Trophoblast cell (in vitro differentiated cells and primary cell): Measurements from ENCODE around the gene FARP2.

Experiments
- DNase-seq, 2 donors: peaks; one replicate each; pipeline ENCODE4 v3.0.0-alpha.2; 2016
- H2AFZ ChIP-seq: 2 replicates; pipeline ENCODE4 v1.6.1; 2013; ENCODE audit warnings: low read length, moderate library complexity, mild to moderate bottlenecking; ENCODE audit not compliant: insufficient read depth, poor library complexity
- H2AK5ac ChIP-seq: 2 replicates; pipeline ENCODE4 v1.6.1; 2013; ENCODE audit warnings: mild to moderate bottlenecking, low read length
- H2BK120ac ChIP-seq: 2 replicates; pipeline ENCODE4 v1.6.1; 2013; ENCODE audit warnings: low read length, mild to moderate bottlenecking, moderate library complexity; ENCODE audit not compliant: insufficient read depth, poor library complexity
- H2BK12ac ChIP-seq: 2 replicates; pipeline ENCODE4 v1.6.1; 2013; ENCODE audit warnings: mild to moderate bottlenecking, low read length, moderate library complexity
- H2BK5ac ChIP-seq: 2 replicates; pipeline ENCODE4 v1.6.1; 2013; ENCODE audit warnings: low read length, low read depth, moderate library complexity, mild to moderate bottlenecking; ENCODE audit not compliant: poor library complexity
- H3K14ac ChIP-seq: 2 replicates; pipeline ENCODE4 v1.6.1; 2013; ENCODE audit warnings: mild to moderate bottlenecking, low read length
- H3K18ac ChIP-seq: 2 replicates; pipeline ENCODE4 v1.6.1; 2013; ENCODE audit warnings: mild to moderate bottlenecking, low read length
- H3K23ac ChIP-seq: 2 replicates; pipeline ENCODE4 v1.6.1; 2013; ENCODE audit warnings: low read length
- H3K27ac ChIP-seq: 2 replicates; pipeline ENCODE4 v1.5.1; 2013; ENCODE audit warnings: low read depth, mild to moderate bottlenecking, inconsistent platforms, low read length, moderate library complexity
- H3K27me3 ChIP-seq: 2 replicates; pipeline ENCODE4 v1.6.1; 2013; ENCODE audit warnings: inconsistent platforms, mild to moderate bottlenecking, low read length, moderate library complexity; ENCODE audit not compliant: insufficient read depth
- H3K36me3 ChIP-seq, 2 experiments: 1 replicate in 1 of 2; 2 replicates in 1 of 2; pipeline ENCODE4 v1.6.1; 2013; ENCODE audit warnings: low read length in 2 of 2, mild to moderate bottlenecking in 2 of 2, moderate library complexity in 1 of 2; ENCODE audit not compliant: insufficient read depth in 2 of 2, control insufficient read depth in 1 of 2
- H3K4ac ChIP-seq: 2 replicates; pipeline ENCODE4 v1.6.1; 2013; ENCODE audit warnings: low read depth, mild to moderate bottlenecking, low read length, moderate library complexity
- H3K4me1 ChIP-seq, 2 experiments: 1 replicate in 1 of 2; 2 replicates in 1 of 2; pipeline ENCODE4 v1.6.1; 2013; ENCODE audit warnings: low read length in 2 of 2, mild to moderate bottlenecking in 2 of 2, moderate library complexity in 1 of 2; ENCODE audit not compliant: insufficient read depth in 2 of 2, control insufficient read depth in 1 of 2
- H3K4me2 ChIP-seq: 2 replicates; pipeline ENCODE4 v1.6.1; 2013; ENCODE audit warnings: inconsistent platforms, mild to moderate bottlenecking, low read length, moderate library complexity
- H3K4me3 ChIP-seq: 2 replicates; pipeline ENCODE4 v1.5.1; 2013; ENCODE audit warnings: mild to moderate bottlenecking, low read depth, low read length, inconsistent platforms
- H3K79me1 ChIP-seq: one replicate; pipeline ENCODE4 v1.6.1; 2013; ENCODE audit warnings: low read length
- H3K79me2 ChIP-seq: 2 replicates; pipeline ENCODE4 v1.6.1; 2013; ENCODE audit warnings: low read length, mild to moderate bottlenecking; ENCODE audit not compliant: control insufficient read depth, insufficient read depth, poor library complexity
- H3K9ac ChIP-seq: 2 replicates; pipeline ENCODE4 v1.6.1; 2013; ENCODE audit warnings: mild to moderate bottlenecking, low read length
- H3K9me3 ChIP-seq: 2 replicates; pipeline ENCODE4 v1.6.1; 2013; ENCODE audit warnings: low read depth, mild to moderate bottlenecking, control low read depth, inconsistent platforms, low read length; ENCODE audit not compliant: insufficient read depth
- H4K12ac ChIP-seq: 2 replicates; pipeline ENCODE4 v1.6.1; 2013; ENCODE audit warnings: low read depth, mild to moderate bottlenecking, low read length, moderate library complexity
- H4K8ac ChIP-seq: 2 replicates; pipeline ENCODE4 v1.6.1; 2013; ENCODE audit warnings: low read depth, mild to moderate bottlenecking, low read length, moderate library complexity
- H4K91ac ChIP-seq: one replicate; pipeline ENCODE4 v1.6.1; 2013; ENCODE audit warnings: low read depth, mild to moderate bottlenecking, low read length, moderate library complexity
- WGBS: extraction: QIAGEN DNeasy Blood & Tissue Kit; methylation state at CpG from one replicate; pipeline ENCODE4 v1.1.7; 2013; ENCODE audit warnings: missing lambda C conversion rate; ENCODE audit not compliant: insufficient read length, insufficient coverage; ENCODE audit errors: extremely low coverage; 5-methylcytosine and 5-hydroxymethylcytosine counted together

FARP2 gene

DNA sequence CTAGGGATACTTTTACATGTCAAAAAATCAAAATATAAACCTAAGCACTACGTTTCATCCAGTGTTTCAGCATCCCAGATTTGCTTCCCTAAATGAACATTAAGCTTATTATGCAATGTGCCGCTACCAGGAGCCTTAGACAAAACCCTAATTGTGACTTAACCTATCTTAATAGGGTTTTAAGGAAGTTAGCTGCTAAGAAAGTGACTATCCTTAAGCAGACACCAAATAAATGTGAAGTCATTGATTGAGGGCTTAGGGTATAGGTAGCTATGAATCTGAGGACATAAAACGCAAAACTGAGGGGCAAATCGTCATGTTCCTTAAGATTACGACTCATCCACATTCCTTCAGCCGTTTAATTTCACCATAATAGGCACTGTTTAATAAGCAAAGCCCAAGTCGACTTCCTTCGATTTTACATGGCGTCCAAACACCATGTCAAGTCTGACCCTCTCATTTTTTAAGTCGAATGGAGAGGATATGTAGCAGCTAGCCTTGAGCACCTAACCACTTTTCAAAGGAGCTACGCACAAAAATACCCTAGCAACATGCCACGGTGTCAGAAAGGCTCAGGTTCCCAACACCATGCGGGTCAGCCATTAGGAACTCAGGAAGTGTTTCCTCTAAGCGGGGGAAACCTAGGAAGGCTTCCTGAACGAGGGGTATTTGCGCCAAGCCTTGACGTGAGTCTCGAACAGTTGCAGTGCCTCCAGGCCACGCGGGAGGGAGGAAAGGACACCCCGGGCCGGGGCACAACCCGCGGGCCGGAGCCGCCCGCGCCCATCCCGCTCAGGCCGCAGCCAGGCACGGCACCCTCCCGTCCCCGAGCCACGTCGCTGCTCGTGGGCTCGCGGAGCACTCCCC, 41.6 kb upstream of the FARP2 start:
- Histone ChIP-seq H2BK120ac (peak overlapping the region; percentile 96), H3K9ac (peak overlapping the region; percentile 99), H3K27ac (peak overlapping the region; percentile 95), H3K9me3 (no peaks in the 10 kb centered on the region), H3K18ac (peak overlapping the region; percentile 92), H3K4me1 (peaks cover 2 to 13% of the 10 kb centered on the region in 2 experiments), H2AK5ac (peak overlapping the region; percentile 94), H3K36me3 (no peaks in the 10 kb centered on the region), H3K4me3 (peak overlapping the region; percentile 97), H4K91ac (peak overlapping the region; percentile 99), H2AFZ (peak overlapping the region; percentile 59), H2BK12ac (no peak overlapping the region), H3K27me3 (no peaks in the 10 kb centered on the region), H4K12ac (peak overlapping the region; percentile 96), H2BK5ac (peak overlapping the region; percentile 96), H3K23ac (peak overlapping the region; percentile 20), H4K8ac (peak overlapping the region; percentile 97), H3K79me1 (peaks cover 16% of the 10 kb centered on the region), H3K14ac (peak overlapping the region; percentile 97), H3K4me2 (peak overlapping the region; percentile 92), H3K4ac (peak overlapping the region; percentile 97), H3K79me2 (peaks cover 42% of the 10 kb centered on the region)
- DNase-seq = peak; percentile 81 to 92
- WGBS = no CpG with 5 or more reads among the region's 38 CpGs

DNA sequence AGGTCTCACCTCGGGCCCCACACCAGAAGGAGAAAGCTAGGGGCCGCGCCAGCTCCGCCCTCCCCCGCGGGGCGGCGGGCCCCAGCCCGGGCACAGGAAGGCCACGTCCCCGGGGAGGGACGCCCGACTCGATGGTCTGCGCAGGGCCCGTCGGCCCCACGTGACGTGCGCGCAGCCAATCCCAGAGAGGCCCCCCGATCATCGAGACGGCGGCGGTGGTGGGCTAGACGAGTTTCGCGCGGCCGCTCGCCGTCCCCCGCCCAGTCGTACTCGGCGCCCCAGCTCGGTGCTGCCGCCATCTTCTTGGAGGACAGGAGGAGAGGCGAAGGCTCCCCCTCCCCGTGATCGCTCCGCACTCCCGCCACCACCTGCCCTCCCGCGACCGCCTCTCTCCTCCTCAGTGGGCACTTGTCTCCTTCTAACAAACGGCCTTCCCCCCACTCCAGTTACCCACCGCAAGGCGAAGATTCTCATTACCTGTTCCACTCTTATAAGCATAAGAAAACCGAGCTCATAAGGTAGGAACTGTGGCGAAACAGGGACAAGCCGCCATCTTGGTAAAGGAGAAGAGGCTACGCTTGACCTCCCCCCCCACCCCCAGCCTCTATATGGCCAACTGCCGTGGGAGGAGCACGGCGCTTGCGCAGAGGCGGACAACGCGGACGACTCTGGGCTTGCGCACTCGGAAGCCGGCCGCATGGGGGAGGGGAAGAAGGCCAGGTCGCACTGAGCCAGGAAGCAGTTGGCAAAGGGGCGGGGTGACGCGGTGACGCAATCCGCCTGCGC, 40.8 kb upstream of the FARP2 start, which contains the start of gene HDLBP:
HDLBP (minus strand) TSS at position 580 of the 786 bp plus-strand sequence. CDS start 48,803 bp downstream, outside the sequence.
- peak; percentile 100 for DNase-seq
- peak within 1 kb of the TSS; percentile 100 for H3K14ac ChIP-seq
- no CpG with 5 or more reads among the region's 73 CpGs for WGBS
- peak within 1 kb of the TSS; percentile 20 for H3K23ac ChIP-seq
- peak within 1 kb of the TSS; percentile 97 for H4K8ac ChIP-seq
- peak within 1 kb of the TSS; percentile 95 for H3K27ac ChIP-seq
- peak within 1 kb of the TSS; percentile 80 for H2AFZ ChIP-seq
- peak within 1 kb of the TSS; percentile 100 for H3K4ac ChIP-seq
- peak within 1 kb of the TSS; percentile 99 for H3K4me3 ChIP-seq
- H3K18ac ChIP-seq = peak within 1 kb of the TSS; percentile 97
- peak within 1 kb of the TSS; percentile 99 for H4K91ac ChIP-seq
- peak within 1 kb of the TSS; percentile 99 for H3K9ac ChIP-seq
- peaks cover 39% of the 10 kb centered on the region for H3K79me2 ChIP-seq
- peak within 1 kb of the TSS; percentile 77 for H2BK12ac ChIP-seq
- H2BK120ac ChIP-seq = peak within 1 kb of the TSS; percentile 96
- H4K12ac ChIP-seq = peak within 1 kb of the TSS; percentile 98
- H3K4me1 ChIP-seq = peaks cover 0 to 11% of the 10 kb centered on the region in 2 experiments
- H3K27me3 ChIP-seq = no peaks in the 10 kb centered on the region
- H3K36me3 ChIP-seq = peaks cover under 1 to 2% of the 10 kb centered on the region in 2 experiments
- H3K79me1 ChIP-seq = peaks cover 16% of the 10 kb centered on the region
- peak within 1 kb of the TSS; percentile 92 for H3K4me2 ChIP-seq
- no peaks in the 10 kb centered on the region for H3K9me3 ChIP-seq
- H2BK5ac ChIP-seq = peak within 1 kb of the TSS; percentile 96
- H2AK5ac ChIP-seq = peak within 1 kb of the TSS; percentile 99

DNA sequence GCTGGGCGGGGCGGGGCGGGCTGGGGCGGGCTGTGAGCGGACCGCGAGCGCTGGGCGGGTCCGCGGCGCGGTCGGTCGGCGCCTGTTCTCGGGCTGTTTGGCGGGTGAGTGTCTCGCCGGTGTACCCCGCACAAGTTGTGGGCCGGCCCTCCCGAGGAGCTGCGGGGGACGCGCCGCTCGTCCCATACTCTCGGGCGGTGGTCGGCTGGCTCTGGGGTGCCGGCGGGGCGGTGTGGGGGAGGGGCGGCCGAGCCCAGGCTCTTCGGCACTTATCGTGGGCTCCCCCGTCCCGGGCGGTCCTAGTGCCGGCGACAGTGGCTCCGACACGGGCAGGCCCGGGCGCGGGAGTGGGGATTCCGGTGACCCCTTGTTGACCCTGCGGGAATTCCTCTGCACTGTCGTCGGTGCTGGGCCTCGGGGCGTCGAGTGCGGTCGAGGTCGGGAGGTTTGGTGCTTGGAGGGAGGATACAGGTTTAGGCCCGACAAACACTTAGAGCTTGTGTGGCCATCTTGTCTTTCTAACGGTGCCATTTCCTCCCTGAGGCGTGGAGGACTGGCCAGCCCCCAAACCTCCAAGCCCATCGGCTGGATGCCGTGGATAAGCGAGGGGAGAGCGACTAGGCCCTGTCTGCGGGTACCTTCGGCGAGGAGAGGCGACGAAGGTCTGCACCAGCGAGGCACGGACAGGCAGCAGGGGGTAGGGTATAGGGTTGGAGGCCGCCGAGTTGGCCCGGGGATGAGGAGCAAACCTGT, 40.0 kb upstream of the FARP2 start, which contains the start of gene SEPTIN2:
SEPTIN2 (plus strand) TSS at position 47 of the 753 bp plus-strand sequence. CDS start 8,308 bp downstream, outside the sequence.
- Histone ChIP-seq H2AK5ac (peak within 1 kb of the TSS; percentile 99), H2BK120ac (peak within 1 kb of the TSS; percentile 96), H3K4me2 (peak within 1 kb of the TSS; percentile 92), H2AFZ (peak within 1 kb of the TSS; percentile 80), H3K23ac (peak within 1 kb of the TSS; percentile 62), H4K8ac (peak within 1 kb of the TSS; percentile 97), H4K12ac (peak within 1 kb of the TSS; percentile 98), H3K27ac (peak within 1 kb of the TSS; percentile 95), H2BK5ac (peak within 1 kb of the TSS; percentile 96), H3K4me1 (peaks cover 0 to 11% of the 10 kb centered on the region in 2 experiments), H3K36me3 (peaks cover 2% of the 10 kb centered on the region in 2 experiments), H3K18ac (peak within 1 kb of the TSS; percentile 97), H3K79me2 (peaks cover 38% of the 10 kb centered on the region), H3K14ac (peak within 1 kb of the TSS; percentile 100), H2BK12ac (peak within 1 kb of the TSS; percentile 77), H3K4me3 (peak within 1 kb of the TSS; percentile 99), H3K4ac (peak within 1 kb of the TSS; percentile 100), H3K9ac (peak within 1 kb of the TSS; percentile 99), H3K27me3 (no peaks in the 10 kb centered on the region), H3K79me1 (peaks cover 16% of the 10 kb centered on the region), H4K91ac (peak within 1 kb of the TSS; percentile 99), H3K9me3 (no peaks in the 10 kb centered on the region)
- DNase-seq = peak; percentile 39 to 51
- WGBS = no CpG with 5 or more reads among the region's 75 CpGs
